ENCODE data around the gene PAFAH2. TPM values are rescaled to one million over a fixed set of nuclear protein-coding genes. Genes with fewer than 3 reads are reported as not detected.

PAFAH2 gene
- total RNA-seq, 1 experiment from 2014 or later = 12.8 TPM

DNA sequence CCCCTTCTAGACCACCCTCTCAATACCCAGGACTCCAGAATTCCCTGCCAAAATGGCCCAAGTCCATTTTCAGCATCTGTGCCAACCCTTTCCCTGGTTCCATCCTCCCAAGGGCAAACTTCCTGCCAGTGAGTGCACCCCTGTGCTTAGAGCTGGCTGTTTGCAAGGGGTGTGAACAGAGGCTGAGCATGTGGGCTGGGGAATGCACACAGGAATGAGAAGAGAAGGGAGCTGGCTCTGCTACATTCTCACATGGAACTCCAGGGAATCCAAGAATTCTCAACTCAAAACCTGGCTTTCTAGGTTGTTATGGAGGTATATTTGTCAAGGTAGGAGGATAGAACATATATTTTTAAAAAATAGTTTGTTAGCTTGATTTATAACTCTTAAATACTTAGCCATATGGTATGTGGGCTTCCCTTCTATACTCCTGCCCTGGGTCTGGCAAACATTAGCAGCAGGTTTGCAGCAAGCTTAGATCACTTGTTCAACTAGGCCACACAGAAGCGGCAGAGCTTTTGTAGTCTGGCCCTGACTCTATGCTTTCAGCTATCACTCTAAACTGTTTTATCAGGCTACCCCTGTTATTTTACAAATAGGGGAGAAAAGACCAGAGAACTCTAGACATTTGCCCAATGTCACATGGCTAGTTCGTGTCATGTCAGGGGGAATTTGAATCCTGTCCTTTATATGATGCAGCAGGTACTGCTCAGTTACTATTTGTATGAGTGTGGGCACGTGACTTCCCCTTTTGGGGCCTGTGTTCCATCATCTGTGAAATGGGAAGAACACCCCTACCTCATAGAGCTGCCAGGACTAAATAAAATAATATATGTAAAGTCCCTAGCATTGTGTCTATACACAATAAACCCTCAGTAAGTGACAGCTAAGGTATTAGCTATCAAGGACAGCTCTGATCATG lies 83.5 kb downstream of the PAFAH2 start:
- intact Hi-C loops (cut with micrococcal nuclease) = no loop called here
- Mint-ChIP-seq H3K27me3 (ENCODE audit: insufficient read depth, unreplicated experiment) (no peaks in the 10 kb centered on the region), H3K36me3 (ENCODE audit: insufficient read depth, unreplicated experiment) (no peaks in the 10 kb centered on the region), H3K4me1 (ENCODE audit: insufficient read depth, unreplicated experiment) (peaks cover 7% of the 10 kb centered on the region), H3K27ac (ENCODE audit: low read depth, unreplicated experiment) (no peak overlapping the region), H3K4me3 (ENCODE audit: unreplicated experiment) (no peak overlapping the region), H3K9me3 (ENCODE audit: unreplicated experiment) (no peaks in the 10 kb centered on the region)
- POLR2A ChIA-PET = interaction anchor here (0.6 to 1.1 kb wide), 3 partner anchors 10 to 682 kb away, joined by 3 to 4 read pairs (median 3); partner anchors contain the start of gene SYF2
- TF ChIP-seq, protein P1, sequence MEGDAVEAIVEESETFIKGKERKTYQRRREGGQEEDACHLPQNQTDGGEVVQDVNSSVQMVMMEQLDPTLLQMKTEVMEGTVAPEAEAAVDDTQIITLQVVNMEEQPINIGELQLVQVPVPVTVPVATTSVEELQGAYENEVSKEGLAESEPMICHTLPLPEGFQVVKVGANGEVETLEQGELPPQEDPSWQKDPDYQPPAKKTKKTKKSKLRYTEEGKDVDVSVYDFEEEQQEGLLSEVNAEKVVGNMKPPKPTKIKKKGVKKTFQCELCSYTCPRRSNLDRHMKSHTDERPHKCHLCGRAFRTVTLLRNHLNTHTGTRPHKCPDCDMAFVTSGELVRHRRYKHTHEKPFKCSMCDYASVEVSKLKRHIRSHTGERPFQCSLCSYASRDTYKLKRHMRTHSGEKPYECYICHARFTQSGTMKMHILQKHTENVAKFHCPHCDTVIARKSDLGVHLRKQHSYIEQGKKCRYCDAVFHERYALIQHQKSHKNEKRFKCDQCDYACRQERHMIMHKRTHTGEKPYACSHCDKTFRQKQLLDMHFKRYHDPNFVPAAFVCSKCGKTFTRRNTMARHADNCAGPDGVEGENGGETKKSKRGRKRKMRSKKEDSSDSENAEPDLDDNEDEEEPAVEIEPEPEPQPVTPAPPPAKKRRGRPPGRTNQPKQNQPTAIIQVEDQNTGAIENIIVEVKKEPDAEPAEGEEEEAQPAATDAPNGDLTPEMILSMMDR (IDR thresholded peaks at IDR 0.05; ENCODE audit: unreplicated experiment) = no peak
- CTCF ChIA-PET = interaction anchor here (1.2 to 1.8 kb wide), 2 partner anchors 12 to 83 kb away, joined by 3 to 5 read pairs; partner anchors contain the start of gene PAFAH2
- BruUV-seq (replicated peaks) = no TSS peak
- DNase-seq (ENCODE audit: unreplicated experiment) = no peak

- no peaks in the 10 kb centered on the region for H3K27me3 Mint-ChIP-seq (ENCODE audit: insufficient read depth, unreplicated experiment)
- POLR2A ChIA-PET = interaction anchor here (0.6 to 1.1 kb wide), 3 partner anchors 10 to 681 kb away, joined by 3 to 4 read pairs (median 3); partner anchors contain the start of gene SYF2
- H3K27ac Mint-ChIP-seq (ENCODE audit: low read depth, unreplicated experiment) = no peak overlapping the region
- TF ChIP-seq, protein P1 (IDR thresholded peaks at IDR 0.05; ENCODE audit: unreplicated experiment) = no peak
- H3K4me1 Mint-ChIP-seq (ENCODE audit: insufficient read depth, unreplicated experiment) = peaks cover 7% of the 10 kb centered on the region
- BruUV-seq (replicated peaks) = no TSS peak
- no peak overlapping the region for H3K4me3 Mint-ChIP-seq (ENCODE audit: unreplicated experiment)
- no peak for DNase-seq (ENCODE audit: unreplicated experiment)
- no peaks in the 10 kb centered on the region for H3K9me3 Mint-ChIP-seq (ENCODE audit: unreplicated experiment)
- intact Hi-C loops (cut with micrococcal nuclease) = no loop called here
- no peaks in the 10 kb centered on the region for H3K36me3 Mint-ChIP-seq (ENCODE audit: insufficient read depth, unreplicated experiment)
- CTCF ChIA-PET = interaction anchor here (0.5 to 1.8 kb wide), 6 partner anchors 11 to 191 kb away, joined by 3 to 5 read pairs (median 3); partner anchors contain the start of gene PAFAH2
Measured at GRCh38 chr1:25913206-25913605, 84.7 kb downstream of the PAFAH2 start.

GRCh38 chr1:25912076-25912831 lies 85.6 kb downstream of the PAFAH2 start:
- Mint-ChIP-seq H3K36me3 (ENCODE audit: insufficient read depth, unreplicated experiment) (no peaks in the 10 kb centered on the region), H3K9me3 (ENCODE audit: unreplicated experiment) (no peaks in the 10 kb centered on the region), H3K4me1 (ENCODE audit: insufficient read depth, unreplicated experiment) (peaks cover 7% of the 10 kb centered on the region), H3K4me3 (ENCODE audit: unreplicated experiment) (no peak overlapping the region), H3K27ac (ENCODE audit: low read depth, unreplicated experiment) (no peak overlapping the region), H3K27me3 (ENCODE audit: insufficient read depth, unreplicated experiment) (no peaks in the 10 kb centered on the region)
- BruUV-seq (replicated peaks) = no TSS peak
- intact Hi-C loops (cut with micrococcal nuclease) = no loop called here
- ChIA-PET POLR2A (no interaction called here), CTCF (interaction anchor here (1.2 to 1.3 kb wide), 2 partner anchors 17 to 88 kb away, joined by 3 to 4 read pairs; no protein-coding TSS in a partner anchor)
- TF ChIP-seq, protein P1 (IDR thresholded peaks at IDR 0.05; ENCODE audit: unreplicated experiment) = no peak
- no peak for DNase-seq (ENCODE audit: unreplicated experiment)

- no peak overlapping the region for H3K27ac Mint-ChIP-seq (ENCODE audit: low read depth, unreplicated experiment)
- H3K36me3 Mint-ChIP-seq (ENCODE audit: insufficient read depth, unreplicated experiment) = no peaks in the 10 kb centered on the region
- ChIA-PET POLR2A (no interaction called here), CTCF (no interaction called here)
- no peak overlapping the region for H3K4me3 Mint-ChIP-seq (ENCODE audit: unreplicated experiment)
- no peaks in the 10 kb centered on the region for H3K27me3 Mint-ChIP-seq (ENCODE audit: insufficient read depth, unreplicated experiment)
- H3K9me3 Mint-ChIP-seq (ENCODE audit: unreplicated experiment) = no peaks in the 10 kb centered on the region
- no TSS peak for BruUV-seq (replicated peaks)
- H3K4me1 Mint-ChIP-seq (ENCODE audit: insufficient read depth, unreplicated experiment) = peaks cover 7% of the 10 kb centered on the region
- DNase-seq (ENCODE audit: unreplicated experiment) = no peak
- intact Hi-C loops (cut with micrococcal nuclease) = no loop called here
- TF ChIP-seq, protein P1 (IDR thresholded peaks at IDR 0.05; ENCODE audit: unreplicated experiment) = no peak
Measured at GRCh38 chr1:25911162-25911561, 86.7 kb downstream of the PAFAH2 start.

All from MCF 10A (cell line).